HL-60/S4 treated with retinoic acid at 250 ng/mL for 4 days and 3 days (cell line): ENCODE measurements around the gene ZNF692.
"Not testable (repeated sequence)": the region's sequence is repeated elsewhere in the genome, so short reads cannot be mapped to it uniquely, and the experiment has no call there.

Experiments used
- in situ Hi-C: fragments of 300-500 bp; cut with MboI; formaldehyde crosslinking; loops from 2 replicates; pipeline ENCODE4 v1.7.0; 2022; ENCODE audit warnings: low sequenced_read_pairs

The ZNF692 gene

DNA sequence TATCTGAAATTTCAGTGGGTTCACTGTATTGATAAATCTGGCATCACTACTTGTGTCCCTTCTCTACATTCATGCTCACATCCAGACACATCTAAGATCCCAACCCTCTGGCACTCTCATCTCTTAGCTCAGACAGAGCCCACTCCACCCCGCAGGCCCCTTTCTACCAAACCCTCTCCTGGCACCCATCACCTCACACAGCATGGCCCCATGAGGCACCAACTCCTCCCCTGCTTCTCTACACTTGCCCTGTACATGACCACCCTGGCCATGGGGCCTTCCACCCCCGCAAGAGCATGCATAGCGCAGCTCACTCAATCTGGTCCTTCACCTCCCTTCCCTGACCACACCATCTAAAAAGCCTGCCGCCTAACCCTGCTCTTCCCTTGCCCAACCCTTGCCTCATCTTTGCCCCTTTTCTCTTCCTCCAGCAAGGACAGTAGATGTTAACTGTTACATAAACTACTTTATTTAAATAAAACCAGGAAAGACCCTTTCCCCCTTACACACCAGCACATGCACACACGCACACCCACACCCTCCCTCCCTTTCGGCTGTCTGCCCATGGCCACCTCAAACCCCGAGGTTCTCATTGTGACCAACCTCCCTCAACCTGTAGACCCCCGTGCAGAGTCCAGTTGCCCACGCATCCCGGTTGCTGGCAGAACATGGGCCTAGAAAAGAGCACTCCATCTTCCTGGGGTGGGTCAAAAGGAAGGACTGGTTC lies 48.7 kb downstream of the ZNF692 start:
- in situ Hi-C loops, result no loop called here

DNA sequence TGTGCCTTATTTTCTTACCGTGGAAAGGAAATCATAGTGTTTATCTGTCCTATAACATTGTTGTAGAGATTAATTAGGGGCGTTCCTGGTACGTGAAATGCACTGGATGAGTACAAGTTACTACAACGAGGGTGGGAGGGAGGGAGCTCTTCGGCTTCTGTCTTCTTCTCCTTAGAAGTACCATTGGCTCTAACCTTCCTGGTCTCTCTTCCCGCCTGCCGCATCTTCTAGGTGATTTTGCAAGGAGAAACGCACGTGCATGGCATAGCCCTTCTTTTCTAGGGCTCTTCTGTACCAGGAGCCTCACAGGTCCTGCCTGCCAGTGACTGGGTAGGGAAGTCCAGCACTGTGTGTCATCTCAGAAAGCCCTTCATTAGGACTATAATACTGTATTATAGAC lies 50.0 kb downstream of the ZNF692 start:
- in situ Hi-C loops, result no loop called here

DNA sequence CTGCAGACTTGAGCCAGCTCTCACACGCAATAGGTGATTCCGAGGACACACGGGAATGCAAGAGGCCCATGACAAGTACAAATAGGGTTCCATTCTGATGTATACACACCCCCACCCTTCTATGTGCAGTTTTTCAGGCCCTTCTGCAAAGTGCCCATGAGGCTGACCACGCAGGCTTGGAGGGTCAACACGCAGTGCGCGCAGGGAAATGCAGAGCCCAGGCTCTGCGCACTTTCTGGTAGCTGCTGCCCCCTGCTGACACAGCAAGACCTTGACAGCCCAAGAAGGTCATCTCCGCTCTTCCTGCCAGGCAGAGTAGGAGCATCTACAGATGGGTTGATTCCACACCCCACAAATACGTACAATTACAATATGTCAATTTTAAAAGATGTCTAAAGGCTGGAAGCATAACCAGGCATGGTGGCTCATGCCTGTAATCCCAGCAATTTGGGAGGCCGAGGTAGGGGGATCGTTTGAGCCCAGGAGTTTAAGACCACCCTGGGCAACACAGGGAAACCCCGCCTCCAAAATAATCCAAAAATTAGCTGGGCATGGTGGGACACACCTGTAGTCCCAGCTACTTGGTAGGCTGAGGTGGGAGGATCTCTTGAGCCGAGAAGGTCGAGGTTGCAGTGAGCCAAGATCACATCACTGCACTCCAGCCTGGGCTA lies 51.7 kb downstream of the ZNF692 start:
- in situ Hi-C loops, result no loop called here

DNA sequence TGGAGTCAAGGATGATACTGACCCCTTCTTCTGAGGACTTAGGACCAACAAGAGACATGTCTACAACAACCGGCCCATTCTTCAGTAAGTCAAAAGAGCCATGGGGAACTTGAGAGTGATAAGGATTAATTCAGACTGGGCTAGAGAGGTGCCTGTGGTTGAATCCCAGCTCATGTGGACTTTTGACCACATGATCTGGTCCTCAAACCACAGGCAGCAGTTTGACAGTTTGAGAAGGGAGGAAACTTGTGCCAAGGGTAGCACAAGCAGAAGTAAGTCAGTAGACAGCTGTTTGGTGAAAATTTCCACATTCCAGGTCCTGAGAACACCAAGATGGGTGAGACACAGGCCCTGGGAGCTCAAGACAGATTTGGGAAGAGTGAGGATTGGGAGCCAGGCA lies 53.0 kb downstream of the ZNF692 start:
- in situ Hi-C loops, result no loop called here

DNA sequence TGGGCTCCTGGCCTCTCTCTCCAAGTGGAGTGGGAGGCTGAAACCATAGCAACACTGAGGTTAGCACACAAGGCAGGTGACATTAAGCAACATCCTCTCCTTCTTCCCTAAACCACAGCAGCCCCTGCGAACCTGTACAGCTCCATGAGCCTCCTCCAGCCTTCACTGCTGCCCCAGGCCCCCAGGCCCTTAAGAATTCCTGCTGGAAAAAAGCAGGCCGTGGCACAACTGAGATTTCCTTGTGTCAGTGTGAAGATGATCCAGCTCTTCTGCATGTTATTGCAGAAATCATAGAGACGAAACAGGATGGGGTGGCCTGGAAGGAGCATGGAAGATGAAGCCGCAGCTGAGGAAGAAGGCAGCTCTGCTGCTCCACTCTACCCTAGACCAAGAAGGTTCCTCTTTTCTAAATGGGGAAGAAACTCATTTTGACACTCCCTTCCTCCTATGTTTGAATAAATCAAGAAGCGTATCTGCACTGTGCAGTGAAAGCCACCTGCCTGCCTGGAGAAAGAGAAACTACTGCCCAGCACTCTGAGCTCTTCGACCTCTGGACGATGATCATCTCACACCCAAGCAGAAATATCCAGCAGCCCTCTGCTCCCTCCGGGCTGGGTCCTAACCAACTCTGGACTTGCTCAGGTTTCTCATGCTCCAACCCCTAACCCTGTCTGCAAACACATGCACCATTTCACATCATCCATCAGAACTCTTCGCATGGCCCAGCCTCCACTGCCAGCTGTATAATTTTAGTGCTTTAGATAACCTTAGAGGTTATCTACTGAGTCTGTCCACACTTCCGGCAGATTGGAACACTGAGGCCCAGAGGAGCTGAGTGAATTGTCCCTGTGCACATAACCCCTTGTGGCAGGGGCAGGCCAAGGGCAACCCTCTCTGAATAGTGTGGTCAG lies 53.9 kb downstream of the ZNF692 start:
- in situ Hi-C loops, result no loop called here

DNA sequence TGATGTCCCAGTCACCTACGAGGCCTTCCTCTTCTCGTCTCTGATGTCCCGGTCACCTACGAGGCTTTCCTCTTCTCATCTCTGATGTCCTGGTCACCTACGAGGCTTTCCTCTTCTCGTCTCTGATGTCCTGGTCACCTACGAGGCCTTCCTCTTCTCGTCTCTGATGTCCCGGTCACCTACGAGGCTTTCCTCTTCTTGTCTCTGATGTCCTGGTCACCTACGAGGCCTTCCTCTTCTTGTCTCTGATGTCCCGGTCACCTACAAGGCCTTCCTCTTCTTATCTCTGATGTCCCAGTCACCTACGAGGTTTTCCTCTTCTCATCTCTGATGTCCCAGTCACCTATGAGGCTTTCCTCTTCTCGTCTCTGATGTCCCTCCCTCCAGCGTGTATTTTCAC lies 55.4 kb downstream of the ZNF692 start:
- in situ Hi-C loops, result not testable (repeated sequence)

DNA sequence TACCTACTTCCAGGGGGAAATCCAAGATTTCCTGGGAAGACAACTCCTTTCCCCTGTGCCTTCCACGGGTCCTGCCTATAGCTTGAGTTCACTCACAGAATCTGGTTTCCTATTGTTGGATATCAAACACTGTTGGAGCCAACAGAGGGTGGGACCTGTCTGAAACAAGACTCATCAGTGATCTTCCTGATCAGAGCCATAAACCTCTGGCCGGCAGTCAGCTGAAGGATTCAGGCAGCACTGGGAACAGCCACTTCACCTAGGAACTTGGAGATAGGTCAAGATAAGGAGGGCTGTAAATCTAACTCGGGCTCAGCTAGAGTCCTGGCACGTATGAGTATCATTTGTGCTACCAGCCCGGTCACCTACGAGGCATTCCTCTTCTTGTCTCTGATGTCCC lies 56.4 kb downstream of the ZNF692 start:
- in situ Hi-C loops, result no loop called here

DNA sequence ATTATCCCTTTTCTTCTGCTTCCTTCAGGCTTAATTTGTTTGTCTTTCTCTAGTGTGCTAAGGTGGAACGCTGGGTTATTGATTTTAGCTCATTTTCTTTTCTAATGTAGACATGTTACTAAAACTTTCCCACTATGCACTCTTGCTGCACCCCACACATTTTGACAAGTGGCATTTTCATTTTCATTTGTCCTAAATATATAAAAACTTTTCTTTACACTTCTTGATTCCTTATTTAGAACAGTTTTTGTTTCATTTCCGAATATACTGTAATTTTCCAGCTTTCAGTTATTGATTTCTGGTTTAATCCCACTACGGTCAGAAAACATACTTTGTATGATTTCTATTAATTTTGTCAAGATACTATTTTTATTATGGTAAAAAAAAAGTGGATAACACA lies 58.4 kb downstream of the ZNF692 start:
- in situ Hi-C loops, result no loop called here
